H9 (cell line): ENCODE measurements around the gene COL17A1. TPM values are rescaled to one million over a fixed set of nuclear protein-coding genes. Genes with fewer than 3 reads are reported as not detected.

Experiments used
- DNase-seq: peaks from one replicate; pipeline ENCODE4 v3.0.0-alpha.2; 2017
- H2AFZ ChIP-seq: one replicate; pipeline ENCODE4 v1.6.1; 2013; ENCODE audit warnings: mild to moderate bottlenecking, low read length, control low read depth, moderate library complexity
- H2AK5ac ChIP-seq: 2 replicates; pipeline ENCODE4 v1.6.1; 2013; ENCODE audit warnings: low read length, control low read depth, mixed read lengths; ENCODE audit not compliant: insufficient read length
- H2BK120ac ChIP-seq: one replicate; pipeline ENCODE4 v1.6.1; 2013; ENCODE audit warnings: low read depth, mild to moderate bottlenecking, low read length, control low read depth, inconsistent platforms; ENCODE audit not compliant: poor library complexity, severe bottlenecking
- H2BK12ac ChIP-seq: 2 replicates; pipeline ENCODE4 v1.6.1; 2013; ENCODE audit warnings: low read length, control low read depth, mixed read lengths, low read depth; ENCODE audit not compliant: insufficient read length
- H2BK15ac ChIP-seq: 2 replicates; pipeline ENCODE4 v1.6.1; 2013; ENCODE audit warnings: low read depth, low read length, control low read depth
- H2BK20ac ChIP-seq: one replicate; pipeline ENCODE4 v1.6.1; 2013; ENCODE audit warnings: low read depth, mild to moderate bottlenecking, low read length, control low read depth, inconsistent platforms; ENCODE audit not compliant: poor library complexity, severe bottlenecking
- H2BK5ac ChIP-seq: 2 replicates; pipeline ENCODE4 v1.6.1; 2013; ENCODE audit warnings: low read length, control low read depth, mixed read lengths; ENCODE audit not compliant: insufficient read length
- H3K14ac ChIP-seq: 2 replicates; pipeline ENCODE4 v1.6.1; 2013; ENCODE audit warnings: low read length, control low read depth; ENCODE audit not compliant: insufficient read depth
- H3K18ac ChIP-seq: 2 replicates; pipeline ENCODE4 v1.6.1; 2013; ENCODE audit warnings: low read depth, mild to moderate bottlenecking, mixed read lengths, low read length, control low read depth; ENCODE audit not compliant: insufficient read length
- H3K23ac ChIP-seq: 2 replicates; pipeline ENCODE4 v1.6.1; 2013; ENCODE audit warnings: low read length, control low read depth, mixed read lengths, low read depth; ENCODE audit not compliant: insufficient read length
- H3K23me2 ChIP-seq: 2 replicates; pipeline ENCODE4 v1.6.1; 2013; ENCODE audit warnings: low read depth, mild to moderate bottlenecking, mixed read lengths, low read length, control low read depth; ENCODE audit not compliant: insufficient read length, poor library complexity, severe bottlenecking
- H3K27ac ChIP-seq: 2 replicates; pipeline ENCODE4 v1.5.1; 2013; ENCODE audit warnings: low read length, control low read depth, mixed read lengths, low read depth; ENCODE audit not compliant: insufficient read length
- H3K27me3 ChIP-seq: 2 replicates; pipeline ENCODE4 v1.6.1; 2013; ENCODE audit warnings: low read length, control low read depth, inconsistent platforms; ENCODE audit not compliant: insufficient read depth
- H3K4ac ChIP-seq: 2 replicates; pipeline ENCODE4 v1.6.1; 2013; ENCODE audit warnings: low read depth, mild to moderate bottlenecking, control low read depth, inconsistent platforms, low read length, moderate library complexity
- H3K4me1 ChIP-seq: 2 replicates; pipeline ENCODE4 v1.6.1; 2013; ENCODE audit warnings: low read length, control low read depth, inconsistent platforms; ENCODE audit not compliant: insufficient read depth
- H3K4me2 ChIP-seq: 2 replicates; pipeline ENCODE4 v1.6.1; 2013; ENCODE audit warnings: low read length, control low read depth, mixed read lengths; ENCODE audit not compliant: insufficient read length, insufficient read depth
- H3K56ac ChIP-seq: 2 replicates; pipeline ENCODE4 v1.6.1; 2013; ENCODE audit warnings: low read depth, mild to moderate bottlenecking, mixed read lengths, low read length, control low read depth; ENCODE audit not compliant: insufficient read length
- H3K79me1 ChIP-seq: 2 replicates; pipeline ENCODE4 v1.6.1; 2013; ENCODE audit warnings: low read depth, mild to moderate bottlenecking, moderate library complexity, low read length, control low read depth, inconsistent platforms; ENCODE audit not compliant: insufficient read depth, poor library complexity, severe bottlenecking
- H3K79me2 ChIP-seq: 2 replicates; pipeline ENCODE4 v1.6.1; 2013; ENCODE audit warnings: low read length, control low read depth, inconsistent platforms; ENCODE audit not compliant: insufficient read depth
- H3K9ac ChIP-seq: 2 replicates; pipeline ENCODE4 v1.6.1; 2013; ENCODE audit warnings: low read length, control low read depth, mixed read lengths; ENCODE audit not compliant: insufficient read length; ENCODE audit errors: extremely low read depth
- H3K9me3 ChIP-seq: one replicate; pipeline ENCODE4 v1.6.1; 2013; ENCODE audit warnings: low read depth, low read length, inconsistent platforms; ENCODE audit not compliant: control insufficient read depth
- H3T11ph ChIP-seq: one replicate; pipeline ENCODE4 v1.6.1; 2013; ENCODE audit warnings: mild to moderate bottlenecking, low read length, control low read depth, inconsistent platforms
- H4K20me1 ChIP-seq: one replicate; pipeline ENCODE4 v1.6.1; 2013; ENCODE audit not compliant: control insufficient read depth, insufficient read length, insufficient read depth
- H4K5ac ChIP-seq: 2 replicates; pipeline ENCODE4 v1.6.1; 2013; ENCODE audit warnings: low read depth, mild to moderate bottlenecking, mixed read lengths, low read length, control low read depth; ENCODE audit not compliant: insufficient read length
- H4K8ac ChIP-seq: replicated peaks from 2 replicates; pipeline ENCODE4 v1.6.1; 2013; ENCODE audit warnings: low read length, control low read depth, mixed read lengths, low read depth; ENCODE audit not compliant: insufficient read length
- H4K91ac ChIP-seq: 2 replicates; pipeline ENCODE4 v1.6.1; 2013; ENCODE audit warnings: low read depth, mild to moderate bottlenecking, moderate library complexity, mixed read lengths, low read length, control low read depth; ENCODE audit not compliant: insufficient read length
- H3K27ac Mint-ChIP-seq, 3 experiments: 2 replicates in 2 of 3; 3 replicates in 1 of 3; pipeline ENCODE4 v1.8.0; 2020 to 2021; ENCODE audit warnings: mixed read lengths in 3 of 3, mild to moderate bottlenecking in 1 of 3, moderate library complexity in 1 of 3
- H3K27me3 Mint-ChIP-seq: 2 replicates; pipeline ENCODE4 v1.8.0; 2021; ENCODE audit warnings: low read depth, mild to moderate bottlenecking, moderate library complexity, mixed read lengths
- H3K36me3 Mint-ChIP-seq, 3 experiments: 2 replicates in 2 of 3; 3 replicates in 1 of 3; pipeline ENCODE4 v1.8.0; 2020 to 2021; ENCODE audit warnings: low read depth in 3 of 3, mixed read lengths in 3 of 3; ENCODE audit not compliant: insufficient read depth in 1 of 3
- H3K4me1 Mint-ChIP-seq, 2 experiments: 2 replicates each; pipeline ENCODE4 v1.8.0; 2020; ENCODE audit warnings: mixed read lengths in 2 of 2
- H3K4me3 Mint-ChIP-seq, 2 experiments: 2 replicates in 1 of 2; 3 replicates in 1 of 2; pipeline ENCODE4 v1.8.0; 2020 to 2021; ENCODE audit warnings: mild to moderate bottlenecking in 2 of 2, mixed read lengths in 2 of 2, moderate library complexity in 1 of 2
- H3K9me3 Mint-ChIP-seq, 2 experiments: 2 replicates in 1 of 2; 3 replicates in 1 of 2; pipeline ENCODE4 v1.8.0; 2020; ENCODE audit warnings: mild to moderate bottlenecking in 2 of 2, mixed read lengths in 2 of 2, moderate library complexity in 1 of 2
- CTCF ChIP-seq: fragments of 200-600 bp; sonication (generic); conservative IDR thresholded peaks from 3 replicates; pipeline ENCODE4 v1.8.0; 2021; ENCODE audit warnings: antibody characterized with exemption, mild to moderate bottlenecking
- WGBS: extraction: QIAGEN DNeasy Blood & Tissue Kit; methylation state at CpG from one replicate; pipeline ENCODE4 v1.1.7; 2013; ENCODE audit warnings: missing lambda C conversion rate, low lambda C conversion rate, mixed read lengths; ENCODE audit not compliant: insufficient read length; ENCODE audit errors: extremely low coverage; 5-methylcytosine and 5-hydroxymethylcytosine counted together
- total RNA-seq: library from RNA; stranded (reverse); gene quantifications from 2 replicates; pipeline ENCODE4 v1.2.1, GENCODE V29; 2021

Gene COL17A1
- total RNA-seq, 1 experiment from 2014 or later, result 1.9 TPM

DNA sequence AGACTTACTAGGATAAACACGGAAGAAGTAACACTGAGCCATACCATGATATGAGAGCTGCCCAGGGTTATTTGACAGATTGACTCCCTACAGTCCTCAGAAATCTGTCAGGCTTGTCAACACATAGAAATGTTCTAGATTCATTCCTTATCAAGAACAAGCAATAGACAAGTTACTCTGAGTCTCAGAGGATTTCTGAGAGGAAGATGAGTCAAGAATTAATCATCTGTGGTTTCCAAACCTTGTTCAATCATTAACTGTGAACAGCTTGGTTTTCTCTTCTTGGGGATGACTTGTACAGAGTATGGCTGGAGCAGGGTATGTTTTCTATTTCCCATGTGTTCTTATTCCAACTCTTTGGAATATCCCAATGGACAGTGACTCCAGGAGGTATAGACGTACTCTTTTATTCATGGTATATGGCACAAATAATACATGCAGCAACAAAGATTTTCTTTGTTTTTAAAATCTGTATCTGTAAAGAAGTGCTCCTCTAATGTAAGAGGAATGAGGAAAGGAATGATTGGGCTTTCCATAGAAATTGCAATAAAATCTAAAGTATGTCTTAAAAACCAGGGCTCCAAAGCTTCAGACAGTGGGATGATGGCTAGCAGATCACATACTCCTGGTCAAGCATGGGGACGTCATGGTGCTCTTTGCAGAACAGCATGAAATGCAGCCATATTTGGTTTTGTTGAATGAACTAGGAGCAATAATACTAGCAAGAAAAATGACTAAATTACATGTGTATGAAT is 24.4 kb upstream of the COL17A1 start:
- no peak overlapping the region for H3K4ac ChIP-seq
- H3K56ac ChIP-seq, result no peak overlapping the region
- H2BK5ac ChIP-seq, result no peak overlapping the region
- WGBS, result no CpG with 5 or more reads among the region's 3 CpGs
- H3K27me3 ChIP-seq, result no peaks in the 10 kb centered on the region; the same call in 1 of the 2 replicates
- H3K18ac ChIP-seq, result no peak overlapping the region
- H3T11ph ChIP-seq, result no peak overlapping the region
- no peak overlapping the region for H2BK15ac ChIP-seq
- DNase-seq, result no peak
- no peak overlapping the region for H3K14ac ChIP-seq
- H4K5ac ChIP-seq, result no peak overlapping the region
- H2AFZ ChIP-seq, result no peak overlapping the region
- H3K79me1 ChIP-seq, result no peaks in the 10 kb centered on the region
- H3K4me1 Mint-ChIP-seq, result peaks cover 0 to 4% of the 10 kb centered on the region in 2 experiments; a peak in 2 of 4 replicates
- no peaks in the 10 kb centered on the region for H3K23me2 ChIP-seq
- no peak overlapping the region for H3K4me2 ChIP-seq
- no peak overlapping the region for H2BK120ac ChIP-seq
- H3K79me2 ChIP-seq, result no peaks in the 10 kb centered on the region
- H3K4me3 Mint-ChIP-seq, result no peak overlapping the region
- no peaks in the 10 kb centered on the region for H4K20me1 ChIP-seq
- no peaks in the 10 kb centered on the region for H3K27me3 Mint-ChIP-seq
- no peak overlapping the region for H2AK5ac ChIP-seq
- H3K36me3 Mint-ChIP-seq, result no peaks in the 10 kb centered on the region
- no peaks in the 10 kb centered on the region; the same call in 1 of the 2 replicates for H3K4me1 ChIP-seq
- H3K9me3 ChIP-seq, result no peaks in the 10 kb centered on the region
- no peak overlapping the region; a peak in 1 of 7 replicates for H3K27ac Mint-ChIP-seq
- no peaks in the 10 kb centered on the region for H3K9me3 Mint-ChIP-seq
- no peak overlapping the region for H2BK20ac ChIP-seq
- no peak for TF ChIP-seq CTCF
- no peak overlapping the region for H3K27ac ChIP-seq
- no peak overlapping the region for H3K23ac ChIP-seq
- H2BK12ac ChIP-seq, result no peak overlapping the region
- no peak overlapping the region for H4K8ac ChIP-seq
- H3K9ac ChIP-seq, result no peak overlapping the region
- H4K91ac ChIP-seq, result no peak overlapping the region
